Right lobe of liver (tissue), 6 donors: ENCODE data around the gene FCER1G. TPM values are rescaled to one million over a fixed set of nuclear protein-coding genes. Genes with fewer than 3 reads are reported as not detected.

Experiments
- ATAC-seq, 4 donors: fragments of 200-7000 bp; cut with Tn5 transposase; one replicate each; pipeline ENCODE4 v1.9.1; 2020; ENCODE audit warnings: mild to moderate bottlenecking in 4 of 4, moderate library complexity in 4 of 4
- DNase-seq, 3 donors: peaks; one replicate each; pipeline ENCODE4 v3.0.0-alpha.2; 2020
- H3K27ac ChIP-seq, 3 donors: fragments of 200-600 bp; one replicate each; pipeline ENCODE4 v1.8.0; 2022
- H3K27me3 ChIP-seq, 2 donors: fragments of 200-600 bp; one replicate each; pipeline ENCODE4 v1.8.0; 2022
- H3K36me3 ChIP-seq, 4 donors: fragments of 200-600 bp; sonication (generic) in 1 of 4; one replicate each; pipeline versions ENCODE4 v1.5.1 to v1.8.0; 2017 to 2022; ENCODE audit warnings: control low read depth in 1 of 4
- H3K4me1 ChIP-seq, 4 donors: fragments of 200-600 bp; sonication (generic) in 1 of 4; one replicate each; pipeline versions ENCODE4 v1.5.1 to v1.8.0; 2017 to 2022; ENCODE audit warnings: control low read depth in 1 of 4
- H3K4me3 ChIP-seq, 3 donors: fragments of 200-600 bp; one replicate each; pipeline ENCODE4 v1.8.0; 2022
- H3K9me3 ChIP-seq, 4 donors: fragments of 200-600 bp; sonication (generic) in 1 of 4; one replicate each; pipeline versions ENCODE4 v1.5.1 to v1.8.0; 2017 to 2022; ENCODE audit warnings: control low read depth in 1 of 4
- POLR2A ChIP-seq: fragments of 450-650 bp; IDR thresholded peaks from one replicate; pipeline ENCODE4 v1.6.1; 2017; ENCODE audit warnings: antibody characterized with exemption, mild to moderate bottlenecking
- WGBS: methylation state at CpG from one replicate; pipeline ENCODE4 v1.1.6; 2018; ENCODE audit warnings: low coverage, low lambda C conversion rate; ENCODE audit not compliant: insufficient coverage; ENCODE audit errors: missing lambda C conversion rate; 5-methylcytosine and 5-hydroxymethylcytosine counted together
- intact Hi-C, 2 donors: fragments of 100-400 bp; cut with DNase I; formaldehyde crosslinking; loops; one replicate each; pipeline versions ENCODE4 v1.11.2 to v1.14.1; 2022
- total RNA-seq, 6 experiments: library from RNA; depleted of rRNA in 2 of 6; stranded (reverse); fragments of >200 nt in 2 of 6; fragmentation: NEBNext Ultra II Directional in 3 of 6; extraction: Animal tissue kit (Norgen Biotek cat#: 25700) in 3 of 6; gene quantifications; one replicate each; pipeline versions ENCODE4 v1.1.0 to v1.2.4, GENCODE V29; 2016 to 2023
- TF ChIP-seq, protein P1 (sequence below), 4 donors: fragments of 200-600 bp in 3 of 4; fragments of 450-650 bp in 1 of 4; IDR thresholded peaks; one replicate each; pipeline versions ENCODE4 v1.5.1 to v1.8.0; 2016 to 2022; ENCODE audit warnings: antibody characterized with exemption in 4 of 4, mild to moderate bottlenecking in 2 of 4
- donor health status: DM: no; HTN: yes; CAD: no.
- donor health status: DM: no; HTN: no; CAD: no.
- donor health status: DM: no; HTN: no; CAD: no.
- donor health status: DM: no; HTN: yes; CAD: no.
- donor health status: DM: no; HTN: yes; CAD: no.

Gene FCER1G
- total RNA-seq, 6 experiments from 2014 or later: 11.5 to 54.0 (median 19.0) TPM

DNA sequence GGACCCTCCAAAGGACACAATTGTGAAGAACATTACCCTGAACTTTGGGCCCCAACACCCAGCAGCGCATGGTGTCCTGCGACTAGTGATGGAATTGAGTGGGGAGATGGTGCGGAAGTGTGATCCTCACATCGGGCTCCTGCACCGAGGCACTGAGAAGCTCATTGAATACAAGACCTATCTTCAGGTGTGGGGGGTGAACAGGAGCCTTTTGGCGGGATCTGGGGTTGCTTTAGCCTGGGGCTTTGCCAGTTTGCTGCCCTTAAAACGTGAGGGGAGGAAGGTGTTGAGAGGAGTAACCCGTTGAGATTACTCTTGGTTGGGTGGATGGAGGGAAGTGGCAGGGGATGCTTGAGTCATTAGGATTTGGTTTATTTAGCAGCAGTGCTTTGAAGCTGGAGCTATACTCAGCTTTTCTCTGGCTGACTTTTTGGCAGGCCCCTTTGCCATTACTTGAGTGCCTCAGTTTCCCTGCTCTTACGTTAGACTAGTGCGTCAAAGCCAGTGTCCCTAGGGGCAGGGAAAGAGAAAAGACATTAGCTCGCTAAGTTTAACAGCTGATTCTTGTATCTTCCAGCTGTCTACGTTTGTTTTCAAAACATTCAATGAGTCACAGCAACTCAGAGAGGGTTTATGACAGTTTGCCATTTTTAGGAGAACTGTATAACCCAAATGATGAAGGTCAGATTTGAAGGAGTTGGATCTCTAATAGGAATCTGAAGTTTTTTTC, 8.5 kb upstream of the FCER1G start:
- Histone ChIP-seq H3K27ac (peak overlapping the region; percentile 12 to 58 (median 32)), H3K4me3 (no peak overlapping the region), H3K27me3 (no peaks in the 10 kb centered on the region), H3K9me3 (no peaks in the 10 kb centered on the region), H3K36me3 (peaks cover 0 to 69% (median 25%) of the 10 kb centered on the region in 4 donors), H3K4me1 (peaks cover 0 to 22% (median 4%) of the 10 kb centered on the region in 4 donors)
- ATAC-seq (no peak), DNase-seq (no peak)
- 82% methylated on average over 12 of the region's 12 CpGs for WGBS
- no peak for TF ChIP-seq POLR2A
- TF ChIP-seq, protein P1, sequence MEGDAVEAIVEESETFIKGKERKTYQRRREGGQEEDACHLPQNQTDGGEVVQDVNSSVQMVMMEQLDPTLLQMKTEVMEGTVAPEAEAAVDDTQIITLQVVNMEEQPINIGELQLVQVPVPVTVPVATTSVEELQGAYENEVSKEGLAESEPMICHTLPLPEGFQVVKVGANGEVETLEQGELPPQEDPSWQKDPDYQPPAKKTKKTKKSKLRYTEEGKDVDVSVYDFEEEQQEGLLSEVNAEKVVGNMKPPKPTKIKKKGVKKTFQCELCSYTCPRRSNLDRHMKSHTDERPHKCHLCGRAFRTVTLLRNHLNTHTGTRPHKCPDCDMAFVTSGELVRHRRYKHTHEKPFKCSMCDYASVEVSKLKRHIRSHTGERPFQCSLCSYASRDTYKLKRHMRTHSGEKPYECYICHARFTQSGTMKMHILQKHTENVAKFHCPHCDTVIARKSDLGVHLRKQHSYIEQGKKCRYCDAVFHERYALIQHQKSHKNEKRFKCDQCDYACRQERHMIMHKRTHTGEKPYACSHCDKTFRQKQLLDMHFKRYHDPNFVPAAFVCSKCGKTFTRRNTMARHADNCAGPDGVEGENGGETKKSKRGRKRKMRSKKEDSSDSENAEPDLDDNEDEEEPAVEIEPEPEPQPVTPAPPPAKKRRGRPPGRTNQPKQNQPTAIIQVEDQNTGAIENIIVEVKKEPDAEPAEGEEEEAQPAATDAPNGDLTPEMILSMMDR (IDR thresholded peaks at IDR 0.05): no peak
- intact Hi-C loops: no loop called here

DNA sequence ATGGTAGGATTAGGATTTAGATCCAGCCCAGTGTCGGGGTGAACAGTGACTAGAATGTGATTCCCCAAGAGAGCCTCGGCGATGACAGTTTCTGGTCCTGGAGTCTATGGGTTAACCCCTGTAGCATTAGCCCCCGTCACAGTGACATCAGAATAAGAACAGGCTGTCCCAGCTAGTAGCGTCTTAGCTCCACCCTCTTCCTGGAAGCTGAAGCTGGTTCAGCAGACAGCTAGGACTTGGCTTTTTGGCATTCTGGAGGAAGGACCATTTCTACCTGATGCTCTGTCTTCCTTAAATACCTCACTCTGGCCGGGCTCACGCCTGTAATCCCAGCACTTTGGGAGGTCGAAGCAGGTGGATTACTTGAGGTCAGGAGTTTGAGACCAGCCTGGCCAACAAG, 7.9 kb upstream of the FCER1G start:
- TF ChIP-seq POLR2A: peak; percentile 43
- TF ChIP-seq, protein P1 (IDR thresholded peaks at IDR 0.05): no peak
- Histone ChIP-seq H3K27ac (peak overlapping the region; percentile 12 to 58 (median 32)), H3K27me3 (no peaks in the 10 kb centered on the region), H3K9me3 (no peaks in the 10 kb centered on the region), H3K4me1 (peaks cover 0 to 21% (median 3%) of the 10 kb centered on the region in 4 donors), H3K36me3 (peaks cover 0 to 75% (median 29%) of the 10 kb centered on the region in 4 donors), H3K4me3 (no peak overlapping the region)
- DNase-seq (no peak), ATAC-seq (peak; percentile 29 to 71 (median 41))
- intact Hi-C loops: no loop called here
- 72% methylated on average over 3 of the region's 8 CpGs for WGBS

DNA sequence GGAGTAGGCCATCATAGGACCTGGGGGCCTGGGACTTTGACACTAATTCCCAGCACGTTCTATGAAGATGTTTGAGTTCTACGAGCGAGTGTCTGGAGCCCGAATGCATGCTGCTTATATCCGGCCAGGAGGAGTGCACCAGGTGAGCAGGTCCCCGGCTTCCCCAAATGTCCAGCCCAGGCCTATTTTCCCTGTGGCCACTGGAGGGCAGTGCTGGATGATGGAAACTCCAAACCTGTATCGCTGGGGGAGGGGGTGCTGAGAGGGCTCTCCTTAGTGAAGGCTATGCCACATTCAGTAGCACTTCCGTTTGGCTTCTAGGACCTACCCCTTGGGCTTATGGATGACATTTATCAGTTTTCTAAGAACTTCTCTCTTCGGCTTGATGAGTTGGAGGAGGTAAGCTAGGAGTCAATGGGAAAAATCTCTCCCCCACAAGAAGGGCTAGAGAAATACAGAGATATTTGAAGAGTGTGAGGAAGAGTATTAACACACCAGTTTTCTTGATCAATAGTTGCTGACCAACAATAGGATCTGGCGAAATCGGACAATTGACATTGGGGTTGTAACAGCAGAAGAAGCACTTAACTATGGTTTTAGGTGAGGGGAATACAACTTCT, 5.2 kb upstream of the FCER1G start:
- ATAC-seq (peak; percentile 96 to 98 (median 96)), DNase-seq (peak; percentile 84 to 88 (median 84))
- TF ChIP-seq, protein P1 (IDR thresholded peaks at IDR 0.05): peak; percentile 89 to 97 (median 96)
- no peak for TF ChIP-seq POLR2A
- Histone ChIP-seq H3K9me3 (no peaks in the 10 kb centered on the region), H3K27me3 (no peaks in the 10 kb centered on the region), H3K4me1 (peaks cover 0 to 9% (median 0%) of the 10 kb centered on the region in 4 donors), H3K27ac (no peak overlapping the region), H3K36me3 (peaks cover 0 to 88% (median 36%) of the 10 kb centered on the region in 4 donors), H3K4me3 (no peak overlapping the region)
- WGBS: 10% methylated on average over 10 of the region's 11 CpGs
- intact Hi-C loops: no loop called here

DNA sequence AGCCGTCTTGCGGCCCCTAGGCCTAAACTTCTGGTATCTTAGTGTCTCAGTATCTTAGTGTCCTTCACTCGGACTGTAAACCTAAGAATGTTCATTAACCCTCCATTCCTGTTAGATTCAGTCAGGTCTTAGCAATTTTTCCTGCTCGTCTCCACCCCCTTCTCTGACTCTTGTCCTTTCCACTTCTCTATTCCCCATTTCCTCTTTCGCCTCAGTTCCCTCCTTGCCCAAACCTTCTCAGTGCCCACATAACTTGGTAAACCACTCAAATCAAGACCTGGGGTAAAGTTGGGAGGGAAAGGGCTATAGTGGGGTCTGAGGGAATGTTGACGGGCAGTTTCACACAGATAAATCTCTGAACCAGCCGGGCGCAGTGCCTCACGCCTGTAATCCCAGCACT, 726 bp upstream of the FCER1G start:
- intact Hi-C loops: no loop called here
- Histone ChIP-seq H3K27ac (peak overlapping the region in 1 of 3 donors; percentile 63), H3K4me3 (no peak overlapping the region), H3K9me3 (no peaks in the 10 kb centered on the region), H3K4me1 (peaks cover 0 to 44% (median 3%) of the 10 kb centered on the region in 4 donors), H3K36me3 (peaks cover 0 to 49% (median 24%) of the 10 kb centered on the region in 4 donors), H3K27me3 (no peaks in the 10 kb centered on the region)
- no peak for DNase-seq
- 78% methylated on average over 7 of the region's 9 CpGs for WGBS
- no peak for TF ChIP-seq POLR2A
- TF ChIP-seq, protein P1 (IDR thresholded peaks at IDR 0.05): no peak
- ATAC-seq: no peak
